ES-I3 (cell line): ENCODE measurements around the gene PODXL.

ENCODE experiments used
- H3K36me3 ChIP-seq: 2 replicates; pipeline ENCODE4 v1.6.1; 2013; ENCODE audit warnings: mild to moderate bottlenecking, low read length, control low read depth, moderate library complexity; ENCODE audit not compliant: insufficient read depth
- H3K4me1 ChIP-seq: 2 replicates; pipeline ENCODE4 v1.6.1; 2013; ENCODE audit warnings: mild to moderate bottlenecking, control low read depth, low read length; ENCODE audit not compliant: insufficient read depth
- H3K9ac ChIP-seq: 2 replicates; pipeline ENCODE4 v1.6.1; 2013; ENCODE audit warnings: low read depth, mild to moderate bottlenecking, low read length, moderate library complexity
- H3K9me3 ChIP-seq: 2 replicates; pipeline ENCODE4 v1.6.1; 2013; ENCODE audit warnings: mild to moderate bottlenecking, low read length, moderate library complexity; ENCODE audit not compliant: control insufficient read depth, insufficient read depth

PODXL gene

GRCh38 chr7:131504157-131504899 lies 52.1 kb downstream of the PODXL start:
- H3K4me1 ChIP-seq, result 0 out of 2 replicates have a peak, but pooled peaks cover 2% of the 10 kb centered on the region
- no peaks in the 10 kb centered on the region for H3K9me3 ChIP-seq
- peaks cover 88% of the 10 kb centered on the region for H3K36me3 ChIP-seq
- no peak overlapping the region for H3K9ac ChIP-seq

GRCh38 chr7:131503639-131504038 lies 52.8 kb downstream of the PODXL start:
- H3K36me3 ChIP-seq, result peaks cover 82% of the 10 kb centered on the region
- H3K4me1 ChIP-seq, result no peaks in the 10 kb centered on the region
- no peak overlapping the region for H3K9ac ChIP-seq
- no peaks in the 10 kb centered on the region for H3K9me3 ChIP-seq

GRCh38 chr7:131502810-131503508 lies 53.5 kb downstream of the PODXL start:
- Histone ChIP-seq H3K9ac (no peak overlapping the region), H3K4me1 (no peaks in the 10 kb centered on the region), H3K36me3 (peaks cover 79% of the 10 kb centered on the region), H3K9me3 (no peaks in the 10 kb centered on the region)

GRCh38 chr7:131501930-131502685 lies 54.3 kb downstream of the PODXL start:
- Histone ChIP-seq H3K4me1 (no peaks in the 10 kb centered on the region), H3K9ac (no peak overlapping the region), H3K9me3 (no peaks in the 10 kb centered on the region), H3K36me3 (peaks cover 72% of the 10 kb centered on the region)

GRCh38 chr7:131501422-131501821 lies 55.0 kb downstream of the PODXL start:
- Histone ChIP-seq H3K36me3 (peaks cover 65% of the 10 kb centered on the region), H3K4me1 (no peaks in the 10 kb centered on the region), H3K9me3 (no peaks in the 10 kb centered on the region), H3K9ac (no peak overlapping the region)

- H3K9me3 ChIP-seq, result no peaks in the 10 kb centered on the region
- H3K36me3 ChIP-seq, result peaks cover 55% of the 10 kb centered on the region
- no peaks in the 10 kb centered on the region for H3K4me1 ChIP-seq
- no peak overlapping the region for H3K9ac ChIP-seq
These were observed 56.1 kb downstream of the PODXL start for GRCh38 chr7:131500357-131500756.

GRCh38 chr7:131499801-131500200 lies 56.6 kb downstream of the PODXL start:
- Histone ChIP-seq H3K9ac (no peak overlapping the region), H3K4me1 (no peaks in the 10 kb centered on the region), H3K9me3 (no peaks in the 10 kb centered on the region), H3K36me3 (peaks cover 50% of the 10 kb centered on the region)

GRCh38 chr7:131498237-131498885 lies 58.1 kb downstream of the PODXL start:
- Histone ChIP-seq H3K4me1 (no peaks in the 10 kb centered on the region), H3K36me3 (peaks cover 35% of the 10 kb centered on the region), H3K9me3 (no peaks in the 10 kb centered on the region), H3K9ac (no peak overlapping the region)

- no peaks in the 10 kb centered on the region for H3K4me1 ChIP-seq
- no peaks in the 10 kb centered on the region for H3K9me3 ChIP-seq
- H3K9ac ChIP-seq, result no peak overlapping the region
- H3K36me3 ChIP-seq, result peaks cover 28% of the 10 kb centered on the region
These were observed 59.0 kb downstream of the PODXL start for GRCh38 chr7:131497454-131497853.

- H3K4me1 ChIP-seq, result no peaks in the 10 kb centered on the region
- no peaks in the 10 kb centered on the region for H3K9me3 ChIP-seq
- no peak overlapping the region for H3K9ac ChIP-seq
- H3K36me3 ChIP-seq, result peaks cover 14% of the 10 kb centered on the region
These were observed 60.5 kb downstream of the PODXL start for GRCh38 chr7:131495669-131496498.

GRCh38 chr7:131494182-131494581 lies 62.2 kb downstream of the PODXL start:
- Histone ChIP-seq H3K9ac (no peak overlapping the region), H3K36me3 (0 out of 2 replicates have a peak, but pooled peaks cover 4% of the 10 kb centered on the region), H3K4me1 (no peaks in the 10 kb centered on the region), H3K9me3 (no peaks in the 10 kb centered on the region)

GRCh38 chr7:131493581-131493980 lies 62.8 kb downstream of the PODXL start:
- Histone ChIP-seq H3K4me1 (no peaks in the 10 kb centered on the region), H3K36me3 (0 out of 2 replicates have a peak, but pooled peaks cover 4% of the 10 kb centered on the region), H3K9me3 (no peaks in the 10 kb centered on the region), H3K9ac (no peak overlapping the region)

GRCh38 chr7:131493081-131493480 lies 63.3 kb downstream of the PODXL start:
- no peaks in the 10 kb centered on the region for H3K9me3 ChIP-seq
- H3K9ac ChIP-seq, result no peak overlapping the region
- H3K36me3 ChIP-seq, result 0 out of 2 replicates have a peak, but pooled peaks cover 2% of the 10 kb centered on the region
- no peaks in the 10 kb centered on the region for H3K4me1 ChIP-seq
